NCI-H2081 (cell line): ENCODE measurements around the gene PRMT1.
A peak's percentile ranks its signal among the peaks of the same experiment; 100 is the strongest.

Source experiments
- DNase-seq, 2 experiments: peaks; one replicate each; lab custom pipeline; 2025; lab: John Stamatoyannopoulos, UW

Gene PRMT1

GRCh38 chr19:49651029-49651819, 25.8 kb upstream of the PRMT1 start:
- no peak for DNase-seq

DNA sequence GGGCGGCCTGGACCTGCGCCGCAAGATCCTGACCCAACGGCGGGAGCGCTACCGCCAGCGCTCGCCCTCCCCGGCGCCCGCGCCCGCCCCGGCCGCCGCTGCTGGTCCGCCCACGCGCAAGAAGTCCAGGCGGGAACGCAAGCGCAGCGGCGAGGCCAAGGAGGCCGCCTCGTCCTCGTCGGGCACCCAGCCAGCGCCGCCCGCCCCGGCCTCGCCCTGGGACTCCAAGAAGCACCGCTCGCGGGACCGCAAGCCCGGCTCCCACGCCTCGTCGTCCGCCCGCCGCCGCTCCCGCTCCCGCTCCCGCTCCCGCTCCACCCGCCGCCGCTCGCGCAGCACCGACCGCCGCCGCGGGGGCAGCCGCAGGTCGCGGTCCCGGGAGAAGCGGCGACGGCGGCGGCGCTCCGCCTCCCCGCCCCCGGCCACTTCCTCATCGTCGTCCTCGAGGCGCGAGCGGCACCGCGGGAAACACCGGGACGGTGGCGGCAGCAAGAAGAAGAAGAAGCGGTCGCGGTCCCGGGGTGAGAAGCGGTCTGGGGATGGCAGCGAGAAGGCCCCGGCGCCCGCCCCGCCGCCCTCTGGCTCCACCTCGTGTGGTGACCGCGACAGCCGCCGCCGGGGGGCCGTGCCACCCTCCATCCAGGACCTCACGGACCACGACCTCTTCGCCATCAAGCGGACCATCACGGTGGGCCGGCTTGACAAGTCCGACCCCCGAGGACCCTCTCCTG, 25.1 kb upstream of the PRMT1 start:
- DNase-seq = no peak

DNA sequence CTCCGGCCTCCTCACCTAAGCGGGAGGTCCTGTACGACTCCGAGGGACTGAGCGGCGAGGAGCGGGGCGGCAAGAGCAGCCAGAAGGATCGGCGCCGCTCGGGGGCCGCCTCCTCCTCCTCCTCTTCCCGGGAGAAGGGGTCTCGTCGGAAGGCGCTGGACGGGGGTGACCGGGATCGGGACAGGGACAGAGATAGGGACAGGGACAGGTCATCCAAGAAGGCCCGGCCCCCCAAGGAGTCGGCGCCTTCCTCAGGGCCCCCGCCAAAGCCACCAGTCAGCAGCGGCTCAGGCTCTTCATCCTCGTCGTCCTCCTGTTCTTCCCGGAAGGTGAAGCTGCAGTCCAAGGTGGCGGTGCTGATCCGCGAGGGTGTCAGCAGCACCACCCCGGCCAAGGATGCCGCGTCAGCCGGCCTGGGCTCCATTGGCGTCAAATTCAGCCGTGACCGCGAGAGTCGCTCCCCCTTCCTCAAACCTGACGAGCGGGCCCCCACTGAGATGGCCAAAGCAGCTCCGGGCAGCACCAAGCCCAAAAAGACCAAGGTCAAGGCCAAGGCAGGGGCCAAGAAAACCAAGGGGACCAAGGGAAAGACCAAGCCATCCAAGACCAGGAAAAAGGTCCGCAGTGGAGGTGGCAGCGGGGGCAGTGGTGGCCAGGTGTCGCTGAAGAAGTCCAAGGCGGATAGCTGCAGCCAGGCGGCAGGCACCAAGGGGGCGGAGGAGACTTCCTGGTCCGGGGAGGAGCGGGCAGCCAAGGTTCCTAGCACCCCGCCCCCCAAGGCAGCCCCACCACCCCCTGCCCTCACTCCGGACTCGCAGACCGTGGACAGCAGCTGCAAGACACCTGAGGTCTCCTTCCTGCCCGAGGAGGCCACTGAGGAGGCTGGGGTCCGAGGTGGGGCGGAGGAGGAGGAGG, 24.3 kb upstream of the PRMT1 start:
- no peak for DNase-seq

- no peak for DNase-seq
These were observed 23.6 kb upstream of the PRMT1 start for GRCh38 chr19:49653466-49653806.

GRCh38 chr19:49654581-49654980, 22.5 kb upstream of the PRMT1 start:
- no peak for DNase-seq

GRCh38 chr19:49655570-49656455, 21.3 kb upstream of the PRMT1 start:
- no peak for DNase-seq

DNA sequence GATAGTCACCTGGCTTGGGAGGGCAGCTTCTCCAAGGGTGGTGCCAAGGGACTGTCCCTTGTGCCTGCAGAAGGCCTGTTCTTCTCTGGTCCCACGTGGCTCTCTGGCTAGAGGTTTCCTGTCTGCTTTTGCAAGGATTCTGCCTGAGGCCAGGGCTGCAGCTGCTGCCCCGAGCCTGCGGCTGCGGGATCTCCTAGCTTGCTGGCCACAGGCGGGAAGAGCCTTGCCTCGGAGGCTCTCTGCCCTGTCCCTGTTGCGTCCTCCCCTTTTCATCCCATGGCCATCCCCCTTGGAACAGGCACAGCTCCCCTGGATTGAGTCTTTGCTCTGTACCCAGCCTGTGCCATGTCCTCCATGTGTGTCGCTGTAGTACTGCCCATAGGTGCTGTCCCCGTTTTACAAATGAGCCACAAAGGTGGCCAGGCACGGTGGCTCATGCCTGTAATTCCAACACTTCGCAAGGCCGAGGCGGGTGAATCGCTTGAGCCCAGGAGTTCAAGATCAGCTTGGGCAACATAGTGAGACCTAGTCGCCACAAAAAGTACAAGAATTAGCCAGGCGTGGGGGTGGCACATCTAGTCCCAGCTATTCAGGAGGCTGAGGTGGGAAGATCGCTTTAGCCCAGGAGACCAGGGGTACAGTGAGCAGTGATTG, 20.5 kb upstream of the PRMT1 start:
- DNase-seq = no peak

GRCh38 chr19:49657493-49658138, 19.5 kb upstream of the PRMT1 start:
- DNase-seq = no peak

- DNase-seq = no peak
These were observed 18.9 kb upstream of the PRMT1 start for GRCh38 chr19:49658139-49658517.

- no peak for DNase-seq
These were observed 18.3 kb upstream of the PRMT1 start for GRCh38 chr19:49658566-49659442.

- DNase-seq = no peak
These were observed 16.6 kb upstream of the PRMT1 start for GRCh38 chr19:49660338-49660961.

GRCh38 chr19:49662011-49662410, 15.1 kb upstream of the PRMT1 start:
- DNase-seq = no peak

GRCh38 chr19:49663224-49663623, 13.8 kb upstream of the PRMT1 start:
- no peak for DNase-seq

- peak; percentile 90 to 93 for DNase-seq
These were observed 12.7 kb upstream of the PRMT1 start for GRCh38 chr19:49664171-49665035.

DNA sequence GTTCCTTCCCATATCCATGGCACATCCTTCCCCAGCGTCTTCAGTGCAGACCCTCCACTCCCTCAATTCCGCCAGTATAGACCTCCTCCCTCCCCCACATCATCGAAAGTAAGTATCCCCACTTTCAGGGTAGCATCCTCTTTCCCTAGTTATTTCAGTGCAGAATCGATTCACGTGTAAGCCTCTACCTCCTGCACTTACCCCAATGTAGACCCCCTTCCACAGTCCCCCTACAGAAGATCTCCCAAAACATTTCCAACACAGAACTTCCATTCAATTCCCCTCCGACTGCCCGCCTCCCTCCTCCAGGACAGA, 12.1 kb upstream of the PRMT1 start:
- DNase-seq = no peak

DNA sequence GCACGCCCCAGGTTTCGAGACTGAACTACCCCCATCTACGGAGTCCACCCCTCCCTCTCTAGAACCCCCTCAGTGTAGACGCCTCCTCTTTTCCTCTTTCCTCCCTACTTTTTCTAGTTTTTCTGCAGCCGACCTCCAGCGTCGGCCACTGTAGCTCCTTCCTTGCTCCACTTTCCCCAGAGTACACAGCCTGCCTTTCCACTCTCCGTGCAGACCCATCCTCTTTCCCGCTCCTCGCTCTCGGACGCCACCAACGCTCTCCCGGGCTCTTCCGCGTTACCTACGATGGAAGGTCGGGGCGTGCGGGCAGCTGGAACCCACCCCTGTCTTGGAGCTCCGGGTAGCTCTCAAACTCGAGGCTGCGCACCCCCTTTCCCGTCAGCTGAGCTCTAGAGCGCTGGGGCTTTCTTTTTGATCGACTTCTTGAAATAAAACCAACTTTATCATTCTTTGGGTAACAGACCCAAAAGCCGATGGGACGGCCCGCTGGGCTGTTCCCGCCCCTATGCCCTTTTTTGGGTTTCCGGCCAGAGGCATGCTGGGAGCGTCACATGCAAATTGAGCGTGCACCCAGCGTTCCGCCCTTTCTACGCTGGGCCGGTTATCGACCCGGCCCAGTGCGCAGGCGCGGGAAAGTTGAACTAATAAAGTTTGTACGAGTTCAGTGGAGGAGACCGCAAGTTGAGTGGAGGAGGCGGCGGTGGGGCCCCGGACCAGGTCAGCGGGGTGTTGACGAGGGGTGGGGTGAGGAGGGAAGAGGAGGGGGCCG, 11.5 kb upstream of the PRMT1 start, which contains the start of the genes BCL2L12 and IRF3:
TSS of gene BCL2L12 (plus strand) at position 583 of the 769 bp plus-strand sequence. CDS start 760 bp downstream, outside the sequence.
TSS of gene IRF3 (minus strand) at position 507 of the 769 bp plus-strand sequence. CDS start 1,019 bp downstream, outside the sequence.
- peak; percentile 85 to 87 for DNase-seq

DNA sequence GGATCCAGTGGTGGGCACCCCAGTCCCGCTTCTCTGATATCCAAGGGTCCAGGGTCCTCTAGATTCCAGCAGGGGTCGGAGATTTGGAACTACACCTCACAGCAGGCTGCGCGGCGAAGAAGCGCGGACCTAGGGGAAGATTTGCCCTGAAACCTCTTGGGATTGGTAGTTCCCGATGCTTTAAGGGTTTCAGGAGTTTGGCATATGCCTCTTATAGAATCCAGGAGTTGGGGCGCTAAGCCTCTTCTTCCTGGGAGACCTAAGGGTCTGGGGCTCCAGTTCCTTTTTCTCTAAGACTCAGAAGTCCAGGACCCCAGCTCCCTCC, 11.0 kb upstream of the PRMT1 start:
- DNase-seq = no peak
